Amniotic stem cell (primary cell): ENCODE results near the gene CHRNA4.

Experiments
- DNase-seq: peaks from one replicate; lab custom pipeline; 2025; lab: John Stamatoyannopoulos, UW

The CHRNA4 gene

DNA sequence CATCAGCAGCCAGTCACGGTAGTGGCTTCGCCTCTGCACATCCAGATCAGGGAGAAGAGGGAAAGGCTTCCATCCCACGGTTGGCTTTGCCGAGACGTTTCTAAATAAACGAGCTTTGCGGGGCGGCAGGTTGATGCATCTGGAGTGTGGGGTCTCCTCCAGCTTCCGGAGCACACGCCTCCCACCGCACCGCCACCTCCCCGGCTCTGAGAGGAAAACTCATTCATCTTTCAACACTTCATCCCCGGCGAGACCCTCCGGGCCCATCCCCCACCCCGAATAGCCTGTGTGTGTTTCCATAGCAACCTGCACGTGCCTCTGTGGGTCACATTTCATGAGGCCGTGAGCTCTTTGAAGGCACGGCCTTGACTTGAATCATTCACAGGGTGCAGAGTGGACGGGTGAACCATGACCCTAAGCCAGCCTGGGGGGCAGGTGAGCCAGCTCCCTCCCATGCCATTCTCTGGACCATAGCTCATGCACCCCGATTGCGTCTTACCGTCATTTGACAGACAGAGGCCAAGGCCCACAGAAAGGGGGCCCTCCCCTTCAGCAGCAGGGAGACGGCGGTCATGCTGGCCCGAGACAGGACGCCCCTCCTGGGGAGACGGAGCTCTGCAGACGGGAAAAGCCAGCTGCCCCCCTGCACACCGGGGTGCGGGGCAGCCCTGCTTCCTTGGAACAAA is 16.2 kb upstream of the CHRNA4 start:
- DNase-seq: no peak

GRCh38 chr20:63376283-63377250 is 15.4 kb upstream of the CHRNA4 start:
- DNase-seq: no peak

- no peak for DNase-seq
These were observed 14.3 kb upstream of the CHRNA4 start for GRCh38 chr20:63375438-63375837.

- no peak for DNase-seq
These were observed 13.4 kb upstream of the CHRNA4 start for GRCh38 chr20:63374504-63374903.

GRCh38 chr20:63373996-63374395 is 12.8 kb upstream of the CHRNA4 start:
- no peak for DNase-seq

DNA sequence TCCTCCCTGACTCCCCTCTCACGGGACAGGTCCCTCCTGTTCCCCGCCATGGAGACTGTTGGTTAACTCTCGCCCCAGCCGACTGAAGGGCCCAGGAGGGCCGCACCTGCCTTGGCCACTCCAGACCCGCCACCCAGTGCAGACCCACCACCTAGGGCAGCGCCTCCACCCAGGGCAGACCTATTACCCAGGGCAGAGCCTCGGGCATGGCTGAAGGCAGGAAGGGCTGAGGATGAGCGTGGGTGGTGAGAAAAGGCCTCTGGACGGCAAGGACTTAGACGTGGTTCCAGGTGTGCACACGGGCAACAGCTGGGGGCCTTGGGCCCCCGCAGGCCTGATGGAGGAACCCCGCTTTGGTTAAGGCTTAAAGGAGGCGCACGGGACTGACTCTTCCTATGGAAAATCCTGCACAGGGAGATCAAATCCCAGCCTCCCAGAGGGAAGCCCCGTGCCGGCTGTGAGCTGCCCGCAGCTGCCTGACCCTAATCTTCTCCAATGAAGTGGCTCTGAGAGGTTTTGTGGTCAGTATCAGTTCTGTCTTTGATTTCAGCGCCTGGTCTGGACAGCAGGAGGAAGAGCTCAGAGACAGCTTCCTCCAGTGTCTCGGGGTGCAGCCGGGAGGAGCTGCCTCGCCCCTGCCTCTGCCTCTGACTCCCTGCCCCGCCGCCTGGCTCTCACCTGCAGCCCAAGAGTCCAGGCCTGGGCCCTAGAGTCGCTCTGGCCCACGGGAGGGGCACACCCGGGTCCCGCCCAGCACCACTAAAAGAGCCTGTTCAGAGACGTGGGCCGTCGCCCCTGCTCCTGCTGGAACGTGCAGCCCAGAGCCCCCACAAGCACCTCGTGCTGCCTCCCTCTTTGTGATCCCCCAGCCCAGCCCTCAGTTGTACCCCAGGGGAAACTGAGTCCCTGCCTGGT is 12.1 kb upstream of the CHRNA4 start:
- DNase-seq: no peak

GRCh38 chr20:63371291-63371865 is 10.2 kb upstream of the CHRNA4 start:
- DNase-seq: no peak

DNA sequence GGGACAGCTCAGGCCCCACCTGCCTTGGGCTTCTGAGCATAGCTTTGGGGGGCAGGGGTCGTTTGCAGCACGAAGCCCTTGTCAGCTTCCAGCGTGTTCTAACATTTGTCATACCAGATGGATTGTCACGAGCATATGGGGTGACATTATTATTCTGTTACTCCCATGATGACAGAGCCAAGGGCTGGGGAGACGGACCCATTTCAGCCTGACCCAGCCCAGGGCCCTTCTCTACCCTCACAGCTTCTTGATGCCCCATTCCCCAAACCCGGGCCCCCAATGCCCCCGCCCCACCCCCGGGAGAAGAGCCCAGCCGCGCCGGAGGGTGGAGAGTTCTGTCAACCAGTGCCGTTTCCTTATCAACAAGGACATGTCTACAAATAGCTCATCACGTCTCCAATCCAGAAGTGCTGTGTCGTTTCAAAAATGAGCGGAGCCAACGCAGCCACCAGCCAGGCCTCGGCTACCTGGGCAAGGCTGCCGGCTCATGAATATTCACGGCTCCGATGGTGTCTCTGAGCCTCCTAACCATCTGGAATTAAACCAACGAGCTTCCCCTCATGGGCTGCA is 9.6 kb upstream of the CHRNA4 start:
- no peak for DNase-seq

DNA sequence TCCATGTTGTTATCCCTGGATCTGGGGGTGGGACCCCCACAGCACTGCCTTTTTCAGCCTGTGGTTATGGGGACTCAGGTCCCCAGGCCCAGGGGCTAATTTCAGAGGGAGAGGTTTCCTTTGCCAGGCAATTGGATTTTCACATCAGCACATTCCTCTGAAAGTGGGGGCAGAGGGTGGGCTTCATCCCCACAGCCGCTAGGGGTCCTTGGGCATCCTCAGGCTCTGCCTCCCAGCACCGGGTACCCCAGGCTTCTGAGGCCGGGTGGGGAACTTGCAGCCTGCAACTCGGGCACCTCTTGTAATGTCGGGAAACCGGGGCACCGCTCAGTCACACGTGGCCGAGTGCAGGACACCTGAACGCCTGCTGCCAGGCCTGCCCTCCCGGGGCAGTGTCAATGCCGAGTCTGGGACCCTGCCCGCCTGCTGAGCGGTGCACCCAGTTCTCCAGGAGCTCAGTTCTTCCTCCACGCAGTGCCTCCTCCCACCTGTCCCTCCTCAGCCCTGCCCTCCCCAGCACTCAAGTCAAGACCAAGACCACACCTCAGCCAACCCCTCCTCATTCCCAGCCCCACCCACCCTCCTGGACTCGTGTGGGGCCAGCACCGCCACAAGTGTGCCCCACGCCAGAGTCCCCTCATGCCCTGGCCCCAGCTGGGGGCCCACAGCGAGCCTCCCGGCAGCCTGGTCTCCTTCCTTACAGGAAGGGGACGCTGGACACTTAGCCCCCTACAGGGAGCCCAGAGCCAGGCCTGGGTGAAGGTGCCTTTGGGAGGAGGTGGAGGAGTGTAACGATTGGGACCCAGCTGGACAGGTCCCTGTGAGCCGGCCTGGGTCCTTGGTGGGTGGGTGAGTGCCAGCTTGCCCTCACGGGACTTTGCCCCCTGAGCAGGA is 8.8 kb upstream of the CHRNA4 start:
- no peak for DNase-seq

DNA sequence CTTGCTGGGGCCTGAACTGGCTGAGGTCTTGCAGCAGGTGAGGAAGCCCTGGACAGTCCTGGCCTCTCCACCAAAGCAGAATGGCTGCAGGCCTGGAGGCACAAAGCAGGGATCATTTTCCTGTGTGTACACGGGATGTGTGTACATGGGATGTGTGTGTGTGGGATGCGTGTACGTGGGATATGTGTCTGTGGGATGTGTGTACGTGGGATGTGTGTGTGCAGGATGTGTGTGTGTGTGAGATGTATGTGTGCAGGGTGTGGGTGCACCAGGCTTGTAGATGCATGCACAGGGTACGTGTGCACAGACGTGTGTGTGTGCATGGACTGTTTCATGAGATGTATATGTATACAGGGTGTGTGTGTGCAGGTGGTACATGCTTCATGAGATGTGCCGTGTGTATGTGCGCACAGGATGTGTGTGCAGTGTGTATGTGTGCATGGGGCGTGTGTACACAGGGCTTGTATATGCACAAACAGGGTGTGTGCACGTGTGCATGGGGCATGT is 7.9 kb upstream of the CHRNA4 start:
- DNase-seq: no peak

GRCh38 chr20:63368151-63368550 is 7.0 kb upstream of the CHRNA4 start:
- no peak for DNase-seq

DNA sequence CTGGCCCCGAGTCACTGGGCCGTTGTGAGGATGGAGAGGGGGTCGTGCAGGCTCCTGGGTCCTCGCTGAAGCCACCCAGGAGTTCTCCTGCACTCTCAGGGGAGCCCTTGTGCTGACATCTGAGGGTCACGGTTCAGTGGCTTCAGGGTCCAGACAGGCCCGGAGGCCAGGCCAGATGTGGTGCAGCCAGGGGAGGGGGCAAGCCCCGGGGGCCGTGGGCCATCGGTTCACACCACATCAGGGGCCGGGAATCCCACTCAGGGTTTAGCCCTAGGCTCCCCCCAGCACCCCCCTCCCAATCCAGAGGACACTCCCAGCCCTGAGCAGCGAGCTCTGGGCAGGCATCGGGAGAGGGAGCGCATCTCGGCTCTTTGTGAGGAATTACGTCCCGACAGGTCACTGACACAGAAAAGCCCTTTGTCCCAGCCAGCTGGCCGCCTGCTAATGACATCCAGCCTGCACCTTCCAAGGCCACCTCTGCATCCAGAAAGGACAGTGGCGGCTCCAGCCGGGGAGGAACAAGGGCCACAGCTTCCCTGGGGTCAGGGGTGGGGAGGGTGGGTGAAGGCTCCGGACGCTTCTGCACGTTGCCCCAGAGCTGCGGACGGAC is 6.4 kb upstream of the CHRNA4 start:
- no peak for DNase-seq

DNA sequence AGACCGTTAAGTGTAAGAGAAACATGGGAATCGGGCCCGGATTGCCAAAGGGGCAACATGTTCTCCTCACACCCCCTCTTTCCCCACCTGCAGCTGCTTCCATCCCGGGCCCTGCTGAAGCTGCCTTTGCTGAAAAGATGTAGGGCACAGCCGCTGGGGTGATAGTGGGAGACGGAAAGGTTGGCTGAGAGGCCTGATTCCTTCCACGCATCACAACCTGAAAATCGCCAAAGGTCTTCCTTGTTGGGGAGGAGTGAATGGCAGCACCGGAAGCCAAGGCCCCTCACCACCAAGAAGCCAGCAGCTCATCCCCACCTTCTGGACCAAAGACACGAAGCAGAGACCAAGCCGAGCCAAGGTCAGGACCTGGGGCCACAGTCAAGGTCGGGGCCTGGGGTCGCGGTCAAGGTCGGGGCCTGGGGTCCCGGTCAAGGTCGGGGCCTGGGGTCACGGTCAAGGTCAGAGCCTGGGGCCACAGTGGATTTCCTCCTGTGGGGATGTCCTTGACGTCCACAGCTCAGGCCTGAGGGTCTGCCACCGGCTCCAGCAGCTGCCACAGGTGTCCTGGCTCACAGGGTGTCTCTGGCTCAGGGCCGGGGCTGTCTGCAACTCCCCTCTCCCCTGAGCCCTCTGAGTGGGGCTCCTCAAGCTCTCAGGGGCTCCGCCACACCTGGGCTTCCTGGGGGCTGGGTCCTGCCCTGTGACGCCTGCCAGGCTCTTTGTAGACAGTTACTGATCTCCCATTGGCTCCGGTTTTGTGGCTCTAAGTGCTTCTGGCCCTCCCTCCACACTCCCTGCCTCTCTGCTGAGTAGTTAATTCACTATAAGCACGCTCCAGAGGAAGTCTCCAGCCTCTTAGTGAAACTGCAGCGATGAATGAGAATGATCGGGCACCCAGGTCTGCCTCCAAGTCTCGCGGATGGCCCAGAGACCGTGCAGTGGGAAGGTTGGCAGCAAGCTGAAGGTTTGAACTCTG is 5.5 kb upstream of the CHRNA4 start:
- no peak for DNase-seq

DNA sequence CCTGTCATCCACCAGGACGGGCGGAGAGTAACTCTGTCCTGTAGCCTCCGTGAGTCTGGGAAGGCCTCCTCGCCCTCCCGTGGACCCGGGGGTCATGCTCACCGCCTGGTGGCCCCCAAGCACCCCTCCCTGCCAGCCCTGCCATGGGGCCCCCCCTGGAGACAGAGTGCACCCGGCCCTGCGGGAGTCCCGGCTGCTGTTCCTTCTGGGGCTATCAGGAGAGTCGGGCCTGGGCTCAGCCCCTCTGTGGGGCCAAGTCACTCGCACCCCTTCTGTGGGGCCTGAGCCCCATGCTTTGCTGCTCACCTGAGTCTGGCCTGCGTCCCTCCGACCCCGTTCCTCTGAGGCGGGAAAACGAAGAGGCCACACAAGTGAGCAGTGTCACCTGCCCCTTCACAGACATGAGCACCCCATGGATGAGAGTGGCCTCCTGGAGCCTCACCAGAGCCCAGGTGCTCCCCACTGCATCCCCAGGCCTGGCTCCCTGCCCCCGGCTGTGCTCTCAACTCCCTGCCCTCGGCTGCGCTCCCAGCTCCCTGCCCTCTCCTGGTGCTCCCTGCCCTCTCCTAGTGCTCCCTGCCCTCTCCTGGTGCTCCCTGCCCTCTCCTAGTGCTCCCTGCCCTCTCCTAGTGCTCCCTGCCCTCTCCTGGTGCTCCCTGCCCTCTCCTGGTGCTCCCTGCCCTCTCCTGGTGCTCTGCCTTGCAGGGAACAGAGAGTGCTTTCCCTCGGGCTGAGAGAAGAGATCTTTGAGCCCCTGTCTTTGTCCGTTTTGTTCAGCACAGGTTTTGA is 4.6 kb upstream of the CHRNA4 start:
- no peak for DNase-seq

DNA sequence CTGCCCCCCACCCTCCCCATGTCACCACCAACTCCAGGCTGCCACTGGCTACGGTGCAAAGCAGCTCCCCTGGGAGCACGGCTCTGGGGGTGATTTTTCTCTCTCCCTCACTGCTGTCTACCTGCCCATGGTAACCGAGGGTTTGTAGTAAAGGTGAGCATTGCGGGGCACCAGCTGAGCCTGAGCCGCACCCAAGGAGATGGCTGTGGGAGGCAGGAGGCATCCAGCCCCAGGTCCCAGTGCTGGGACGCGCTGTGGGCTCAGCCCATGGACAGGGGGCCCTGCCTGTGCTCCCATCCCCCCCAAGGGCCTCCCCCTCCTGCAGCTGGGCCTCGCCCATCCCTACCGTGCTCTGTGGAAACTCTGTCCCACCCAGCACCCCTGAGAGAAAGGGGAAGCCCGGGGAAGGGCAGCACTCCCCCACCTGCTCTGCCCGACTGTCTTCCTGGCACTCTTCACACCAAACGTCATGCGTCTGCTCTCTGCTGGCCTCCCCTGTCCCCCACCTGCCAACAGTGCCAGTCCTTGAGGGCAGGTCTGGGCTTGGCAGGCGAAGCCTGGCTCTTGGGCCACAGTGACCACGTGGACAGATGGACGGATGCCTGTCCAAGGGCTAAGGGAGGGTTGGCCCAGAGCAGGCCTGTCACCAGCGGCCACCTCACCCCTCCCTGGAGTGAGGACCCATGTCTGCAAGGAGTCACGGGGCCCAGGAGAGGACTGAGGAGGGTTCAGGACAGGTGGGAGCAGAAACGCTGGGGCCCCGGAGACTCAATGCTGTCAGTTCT is 3.8 kb upstream of the CHRNA4 start:
- no peak for DNase-seq

DNA sequence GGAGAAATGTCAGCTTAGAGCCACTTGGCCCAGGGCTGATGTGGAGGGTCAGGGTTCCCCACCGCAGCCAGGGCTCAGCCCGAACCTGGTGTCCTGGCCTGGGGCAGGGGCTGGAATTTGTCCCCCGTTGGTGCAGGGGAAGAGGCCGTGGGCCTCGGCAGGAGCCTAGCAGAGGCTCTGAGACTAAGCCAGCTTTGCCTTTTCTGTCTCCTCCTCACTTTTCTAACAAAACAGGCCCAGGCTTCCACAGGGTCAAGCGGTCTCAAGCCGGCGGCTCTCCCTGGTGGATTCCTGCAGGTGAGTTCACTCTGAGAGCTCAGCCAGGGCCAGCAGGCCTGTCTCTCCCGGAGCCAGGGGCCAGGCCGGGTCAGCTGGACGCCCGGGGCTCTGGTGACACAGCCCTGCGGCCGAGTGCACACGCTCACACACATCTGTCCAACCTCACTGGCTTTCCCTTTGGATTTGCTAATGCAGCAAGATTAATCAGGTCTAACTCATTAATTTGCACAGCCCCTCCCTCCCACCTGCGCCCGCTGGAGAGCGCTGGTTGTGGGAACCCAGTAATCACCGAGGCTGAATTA is 2.9 kb upstream of the CHRNA4 start:
- DNase-seq: no peak
